HEK293 (cell line): ENCODE measurements around the gene FAM76A.

Source experiments
- CTCF ChIA-PET: fragments of 350-600 bp; formaldehyde crosslinking; extraction: SDS; loops from one replicate; lab custom pipeline; 2021; ENCODE audit warnings: antibody characterized with exemption; lab: Yijun Ruan, JAX
- POLR2A ChIA-PET: fragments of 300-600 bp; formaldehyde crosslinking; extraction: SDS; loops from one replicate; lab custom pipeline; 2020; ENCODE audit warnings: antibody characterized with exemption, inconsistent platforms; lab: Yijun Ruan, JAX
- H3K27ac ChIP-seq: fragments of 200-500 bp; sonication (Bioruptor generic); 2 replicates; pipeline ENCODE4 v1.5.1; 2014; ENCODE audit warnings: low read depth, low read length, control low read depth, inconsistent platforms; ENCODE audit errors: extremely low read depth
- H3K36me3 ChIP-seq, 2 experiments: fragments of 200-500 bp in 1 of 2; sonication (Bioruptor generic) in 1 of 2; 1 replicate in 1 of 2; 2 replicates in 1 of 2; pipeline ENCODE4 v1.5.1; 2014 to 2017; ENCODE audit warnings: inconsistent platforms in 2 of 2, low read length in 2 of 2; ENCODE audit not compliant: control insufficient read depth in 2 of 2, insufficient read depth in 1 of 2
- H3K4me1 ChIP-seq: fragments of 200-500 bp; sonication (Bioruptor generic); 2 replicates; pipeline ENCODE4 v1.5.1; 2014; ENCODE audit warnings: mild to moderate bottlenecking, low read length, inconsistent platforms; ENCODE audit not compliant: control insufficient read depth, insufficient read depth
- H3K4me3 ChIP-seq: 2 replicates; pipeline ENCODE4 v1.5.1; 2011; ENCODE audit warnings: low read depth, mild to moderate bottlenecking, control low read depth, low read length, moderate library complexity
- H3K9me3 ChIP-seq: fragments of 200-500 bp; sonication (Bioruptor generic); 2 replicates; pipeline ENCODE4 v1.5.1; 2014; ENCODE audit warnings: low read depth, low read length, inconsistent platforms; ENCODE audit not compliant: control insufficient read depth, insufficient read depth
- GLIS1 ChIP-seq: fragments of 450-650 bp; formaldehyde crosslinking; IDR thresholded peaks from 2 replicates; pipeline ENCODE4 v1.5.1; 2016; ENCODE audit warnings: missing biosample characterization, missing genetic modification characterization
- OSR2 ChIP-seq: fragments of 450-650 bp; formaldehyde crosslinking; IDR thresholded peaks from 2 replicates; pipeline ENCODE4 v1.5.1; 2016; ENCODE audit warnings: missing biosample characterization, missing genetic modification characterization
- ZBTB10 ChIP-seq: fragments of 450-650 bp; formaldehyde crosslinking; IDR thresholded peaks from 2 replicates; pipeline ENCODE4 v1.5.1; 2016; ENCODE audit warnings: missing biosample characterization, missing genetic modification characterization
- ZFP37 ChIP-seq: fragments of 450-650 bp; formaldehyde crosslinking; IDR thresholded peaks from 2 replicates; pipeline ENCODE4 v1.5.1; 2016; ENCODE audit warnings: missing biosample characterization, missing genetic modification characterization
- ZNF214 ChIP-seq: fragments of 450-650 bp; formaldehyde crosslinking; IDR thresholded peaks from 2 replicates; pipeline ENCODE4 v1.5.1; 2017; ENCODE audit warnings: missing biosample characterization, mild to moderate bottlenecking, missing genetic modification characterization, borderline replicate concordance
- ZNF221 ChIP-seq: fragments of 450-650 bp; formaldehyde crosslinking; IDR thresholded peaks from 2 replicates; pipeline ENCODE4 v1.5.1; 2017; ENCODE audit warnings: missing biosample characterization, missing genetic modification characterization, borderline replicate concordance
- ZNF274 ChIP-seq, 2 experiments: fragments of 200-500 bp in 1 of 2; fragments of 450-650 bp in 1 of 2; sonication (Bioruptor generic) in 1 of 2; formaldehyde crosslinking in 1 of 2; IDR thresholded peaks; 2 replicates each; pipeline versions ENCODE4 v1.5.1 to v1.6.1; 2014 to 2016; ENCODE audit warnings: borderline replicate concordance in 1 of 2, inconsistent platforms in 1 of 2, low read length in 1 of 2, missing biosample characterization in 1 of 2, missing genetic modification characterization in 1 of 2
- ZNF354C ChIP-seq: fragments of 450-650 bp; formaldehyde crosslinking; IDR thresholded peaks from 2 replicates; pipeline ENCODE4 v1.5.1; 2016; ENCODE audit warnings: missing biosample characterization, missing genetic modification characterization, low read depth, borderline replicate concordance
- ZNF585B ChIP-seq: fragments of 450-650 bp; formaldehyde crosslinking; IDR thresholded peaks from 2 replicates; pipeline ENCODE4 v1.5.1; 2016; ENCODE audit warnings: missing biosample characterization, missing genetic modification characterization
- ZNF621 ChIP-seq: fragments of 450-650 bp; formaldehyde crosslinking; IDR thresholded peaks from 2 replicates; pipeline ENCODE4 v1.5.1; 2017; ENCODE audit warnings: missing biosample characterization, missing genetic modification characterization
- ZSCAN16 ChIP-seq: fragments of 450-650 bp; formaldehyde crosslinking; IDR thresholded peaks from 2 replicates; pipeline ENCODE4 v1.5.1; 2016; ENCODE audit warnings: missing biosample characterization, missing genetic modification characterization
- TF ChIP-seq, protein P1 (sequence below): fragments of 450-650 bp; formaldehyde crosslinking; IDR thresholded peaks from 2 replicates; pipeline ENCODE4 v1.5.1; 2016; ENCODE audit warnings: missing biosample characterization, missing genetic modification characterization
- TF ChIP-seq, protein P2 (sequence below): fragments of 450-650 bp; formaldehyde crosslinking; IDR thresholded peaks from 2 replicates; pipeline ENCODE4 v1.5.1; 2016; ENCODE audit warnings: missing biosample characterization, missing genetic modification characterization
- TF ChIP-seq, protein P3 (sequence below): fragments of 450-650 bp; formaldehyde crosslinking; IDR thresholded peaks from 2 replicates; pipeline ENCODE4 v1.5.1; 2017; ENCODE audit warnings: missing biosample characterization, missing genetic modification characterization
- TF ChIP-seq, protein P4 (sequence below): fragments of 450-650 bp; formaldehyde crosslinking; IDR thresholded peaks from 2 replicates; pipeline ENCODE4 v1.5.1; 2016; ENCODE audit warnings: missing biosample characterization, missing genetic modification characterization
- TF ChIP-seq, protein P5 (sequence below): fragments of 450-650 bp; formaldehyde crosslinking; IDR thresholded peaks from 2 replicates; pipeline ENCODE4 v1.5.1; 2017; ENCODE audit warnings: missing biosample characterization, missing genetic modification characterization

FAM76A gene

GRCh38 chr1:27741121-27741520, 15.4 kb downstream of the FAM76A start:
- Histone ChIP-seq H3K27ac (no peak overlapping the region), H3K4me1 (no peaks in the 10 kb centered on the region), H3K4me3 (no peak overlapping the region), H3K9me3 (no peaks in the 10 kb centered on the region), H3K36me3 (peaks cover 5 to 56% of the 10 kb centered on the region in 2 experiments; a peak in 2 of 3 replicates)
- ChIA-PET CTCF (interaction anchor here (0.8 kb wide), 1 partner anchor 408 kb away, joined by 4 read pairs; no protein-coding TSS in a partner anchor), POLR2A (interaction anchor here (0.7 kb wide), 2 partner anchors 18 to 744 kb away, joined by 5 read pairs; no protein-coding TSS in a partner anchor)
- TF ChIP-seq ZFP37 (tag by site-specific recombination) (no peak), OSR2 (tag by site-specific recombination) (no peak), GLIS1 (tag by site-specific recombination) (no peak), ZNF621 (tag by site-specific recombination) (no peak), ZBTB10 (tag by site-specific recombination) (no peak), ZNF274 (IDR thresholded peaks at IDR 0.05; ENCODE audit: low read length) (no peak), ZNF274 (tag by site-specific recombination; IDR thresholded peaks at IDR 0.05; ENCODE audit: borderline replicate concordance) (no peak), ZNF214 (tag by site-specific recombination) (no peak), ZNF354C (tag by site-specific recombination) (no peak), ZNF221 (tag by site-specific recombination) (no peak), ZNF585B (tag by site-specific recombination) (no peak), ZSCAN16 (tag by site-specific recombination) (no peak)
- TF ChIP-seq, protein P1, sequence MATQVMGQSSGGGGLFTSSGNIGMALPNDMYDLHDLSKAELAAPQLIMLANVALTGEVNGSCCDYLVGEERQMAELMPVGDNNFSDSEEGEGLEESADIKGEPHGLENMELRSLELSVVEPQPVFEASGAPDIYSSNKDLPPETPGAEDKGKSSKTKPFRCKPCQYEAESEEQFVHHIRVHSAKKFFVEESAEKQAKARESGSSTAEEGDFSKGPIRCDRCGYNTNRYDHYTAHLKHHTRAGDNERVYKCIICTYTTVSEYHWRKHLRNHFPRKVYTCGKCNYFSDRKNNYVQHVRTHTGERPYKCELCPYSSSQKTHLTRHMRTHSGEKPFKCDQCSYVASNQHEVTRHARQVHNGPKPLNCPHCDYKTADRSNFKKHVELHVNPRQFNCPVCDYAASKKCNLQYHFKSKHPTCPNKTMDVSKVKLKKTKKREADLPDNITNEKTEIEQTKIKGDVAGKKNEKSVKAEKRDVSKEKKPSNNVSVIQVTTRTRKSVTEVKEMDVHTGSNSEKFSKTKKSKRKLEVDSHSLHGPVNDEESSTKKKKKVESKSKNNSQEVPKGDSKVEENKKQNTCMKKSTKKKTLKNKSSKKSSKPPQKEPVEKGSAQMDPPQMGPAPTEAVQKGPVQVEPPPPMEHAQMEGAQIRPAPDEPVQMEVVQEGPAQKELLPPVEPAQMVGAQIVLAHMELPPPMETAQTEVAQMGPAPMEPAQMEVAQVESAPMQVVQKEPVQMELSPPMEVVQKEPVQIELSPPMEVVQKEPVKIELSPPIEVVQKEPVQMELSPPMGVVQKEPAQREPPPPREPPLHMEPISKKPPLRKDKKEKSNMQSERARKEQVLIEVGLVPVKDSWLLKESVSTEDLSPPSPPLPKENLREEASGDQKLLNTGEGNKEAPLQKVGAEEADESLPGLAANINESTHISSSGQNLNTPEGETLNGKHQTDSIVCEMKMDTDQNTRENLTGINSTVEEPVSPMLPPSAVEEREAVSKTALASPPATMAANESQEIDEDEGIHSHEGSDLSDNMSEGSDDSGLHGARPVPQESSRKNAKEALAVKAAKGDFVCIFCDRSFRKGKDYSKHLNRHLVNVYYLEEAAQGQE (tag by site-specific recombination): no peak
- TF ChIP-seq, protein P2, sequence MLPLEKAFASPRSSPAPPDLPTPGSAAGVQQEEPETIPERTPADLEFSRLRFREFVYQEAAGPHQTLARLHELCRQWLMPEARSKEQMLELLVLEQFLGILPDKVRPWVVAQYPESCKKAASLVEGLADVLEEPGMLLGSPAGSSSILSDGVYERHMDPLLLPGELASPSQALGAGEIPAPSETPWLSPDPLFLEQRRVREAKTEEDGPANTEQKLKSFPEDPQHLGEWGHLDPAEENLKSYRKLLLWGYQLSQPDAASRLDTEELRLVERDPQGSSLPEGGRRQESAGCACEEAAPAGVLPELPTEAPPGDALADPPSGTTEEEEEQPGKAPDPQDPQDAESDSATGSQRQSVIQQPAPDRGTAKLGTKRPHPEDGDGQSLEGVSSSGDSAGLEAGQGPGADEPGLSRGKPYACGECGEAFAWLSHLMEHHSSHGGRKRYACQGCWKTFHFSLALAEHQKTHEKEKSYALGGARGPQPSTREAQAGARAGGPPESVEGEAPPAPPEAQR (tag by site-specific recombination): no peak
- TF ChIP-seq, protein P3, sequence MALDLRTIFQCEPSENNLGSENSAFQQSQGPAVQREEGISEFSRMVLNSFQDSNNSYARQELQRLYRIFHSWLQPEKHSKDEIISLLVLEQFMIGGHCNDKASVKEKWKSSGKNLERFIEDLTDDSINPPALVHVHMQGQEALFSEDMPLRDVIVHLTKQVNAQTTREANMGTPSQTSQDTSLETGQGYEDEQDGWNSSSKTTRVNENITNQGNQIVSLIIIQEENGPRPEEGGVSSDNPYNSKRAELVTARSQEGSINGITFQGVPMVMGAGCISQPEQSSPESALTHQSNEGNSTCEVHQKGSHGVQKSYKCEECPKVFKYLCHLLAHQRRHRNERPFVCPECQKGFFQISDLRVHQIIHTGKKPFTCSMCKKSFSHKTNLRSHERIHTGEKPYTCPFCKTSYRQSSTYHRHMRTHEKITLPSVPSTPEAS (tag by site-specific recombination): no peak
- TF ChIP-seq, protein P4, sequence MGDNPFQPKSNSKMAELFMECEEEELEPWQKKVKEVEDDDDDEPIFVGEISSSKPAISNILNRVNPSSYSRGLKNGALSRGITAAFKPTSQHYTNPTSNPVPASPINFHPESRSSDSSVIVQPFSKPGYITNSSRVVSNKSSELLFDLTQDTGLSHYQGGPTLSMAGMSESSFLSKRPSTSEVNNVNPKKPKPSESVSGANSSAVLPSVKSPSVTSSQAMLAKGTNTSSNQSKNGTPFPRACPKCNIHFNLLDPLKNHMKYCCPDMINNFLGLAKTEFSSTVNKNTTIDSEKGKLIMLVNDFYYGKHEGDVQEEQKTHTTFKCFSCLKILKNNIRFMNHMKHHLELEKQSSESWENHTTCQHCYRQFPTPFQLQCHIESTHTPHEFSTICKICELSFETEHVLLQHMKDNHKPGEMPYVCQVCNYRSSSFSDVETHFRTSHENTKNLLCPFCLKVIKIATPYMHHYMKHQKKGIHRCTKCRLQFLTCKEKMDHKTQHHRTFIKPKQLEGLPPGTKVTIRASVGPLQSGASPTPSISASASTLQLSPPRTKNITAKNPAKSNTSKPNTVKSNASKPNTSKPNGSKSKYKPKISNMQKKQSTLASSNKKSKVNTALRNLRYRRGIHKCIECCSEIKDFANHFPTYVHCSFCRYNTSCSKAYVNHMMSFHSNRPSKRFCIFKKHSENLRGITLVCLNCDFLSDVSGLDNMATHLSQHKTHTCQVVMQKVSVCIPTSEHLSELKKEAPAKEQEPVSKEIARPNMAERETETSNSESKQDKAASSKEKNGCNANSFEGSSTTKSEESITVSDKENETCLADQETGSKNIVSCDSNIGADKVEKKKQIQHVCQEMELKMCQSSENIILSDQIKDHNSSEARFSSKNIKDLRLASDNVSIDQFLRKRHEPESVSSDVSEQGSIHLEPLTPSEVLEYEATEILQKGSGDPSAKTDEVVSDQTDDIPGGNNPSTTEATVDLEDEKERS: no peak
- TF ChIP-seq, protein P5, sequence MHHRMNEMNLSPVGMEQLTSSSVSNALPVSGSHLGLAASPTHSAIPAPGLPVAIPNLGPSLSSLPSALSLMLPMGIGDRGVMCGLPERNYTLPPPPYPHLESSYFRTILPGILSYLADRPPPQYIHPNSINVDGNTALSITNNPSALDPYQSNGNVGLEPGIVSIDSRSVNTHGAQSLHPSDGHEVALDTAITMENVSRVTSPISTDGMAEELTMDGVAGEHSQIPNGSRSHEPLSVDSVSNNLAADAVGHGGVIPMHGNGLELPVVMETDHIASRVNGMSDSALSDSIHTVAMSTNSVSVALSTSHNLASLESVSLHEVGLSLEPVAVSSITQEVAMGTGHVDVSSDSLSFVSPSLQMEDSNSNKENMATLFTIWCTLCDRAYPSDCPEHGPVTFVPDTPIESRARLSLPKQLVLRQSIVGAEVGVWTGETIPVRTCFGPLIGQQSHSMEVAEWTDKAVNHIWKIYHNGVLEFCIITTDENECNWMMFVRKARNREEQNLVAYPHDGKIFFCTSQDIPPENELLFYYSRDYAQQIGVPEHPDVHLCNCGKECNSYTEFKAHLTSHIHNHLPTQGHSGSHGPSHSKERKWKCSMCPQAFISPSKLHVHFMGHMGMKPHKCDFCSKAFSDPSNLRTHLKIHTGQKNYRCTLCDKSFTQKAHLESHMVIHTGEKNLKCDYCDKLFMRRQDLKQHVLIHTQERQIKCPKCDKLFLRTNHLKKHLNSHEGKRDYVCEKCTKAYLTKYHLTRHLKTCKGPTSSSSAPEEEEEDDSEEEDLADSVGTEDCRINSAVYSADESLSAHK (tag by site-specific recombination): no peak
